SU-DHL-6 (cell line): Measurements from ENCODE around the gene VKORC1L1.
"Not testable (repeated sequence)": the region's sequence is repeated elsewhere in the genome, so short reads cannot be mapped to it uniquely, and the experiment has no call there.

Experiments
- CTCF ChIP-seq: fragments of 200-600 bp; sonication (generic); IDR thresholded peaks from one replicate; pipeline ENCODE4 v1.5.1; 2017; ENCODE audit warnings: antibody characterized with exemption, mild to moderate bottlenecking, low read length, moderate library complexity; ENCODE audit not compliant: insufficient read depth, poor library complexity, severe bottlenecking
- EZH2phosphoT487 ChIP-seq: fragments of 200-600 bp; sonication (generic), shearing (Covaris generic); conservative IDR thresholded peaks from 2 replicates; pipeline ENCODE4 v1.6.1; 2018; ENCODE audit warnings: mild to moderate bottlenecking, antibody characterized with exemption, low read length, moderate library complexity, mixed read lengths

- not testable (repeated sequence) for TF ChIP-seq CTCF, EZH2phosphoT487
These were observed 36.2 kb upstream of the VKORC1L1 start for GRCh38 chr7:65836684-65837083.
